ENCODE results near the gene NUCKS1.

Gene NUCKS1, protein sequence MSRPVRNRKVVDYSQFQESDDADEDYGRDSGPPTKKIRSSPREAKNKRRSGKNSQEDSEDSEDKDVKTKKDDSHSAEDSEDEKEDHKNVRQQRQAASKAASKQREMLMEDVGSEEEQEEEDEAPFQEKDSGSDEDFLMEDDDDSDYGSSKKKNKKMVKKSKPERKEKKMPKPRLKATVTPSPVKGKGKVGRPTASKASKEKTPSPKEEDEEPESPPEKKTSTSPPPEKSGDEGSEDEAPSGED

GRCh38 chr1:205750138-205751035 is at the start of gene NUCKS1:
Gene NUCKS1, minus strand, starts transcription at chr1:205750182. Its CDS starts 209 bp downstream, at chr1:205749973.
- DNase-seq: peak; percentile 100

DNA sequence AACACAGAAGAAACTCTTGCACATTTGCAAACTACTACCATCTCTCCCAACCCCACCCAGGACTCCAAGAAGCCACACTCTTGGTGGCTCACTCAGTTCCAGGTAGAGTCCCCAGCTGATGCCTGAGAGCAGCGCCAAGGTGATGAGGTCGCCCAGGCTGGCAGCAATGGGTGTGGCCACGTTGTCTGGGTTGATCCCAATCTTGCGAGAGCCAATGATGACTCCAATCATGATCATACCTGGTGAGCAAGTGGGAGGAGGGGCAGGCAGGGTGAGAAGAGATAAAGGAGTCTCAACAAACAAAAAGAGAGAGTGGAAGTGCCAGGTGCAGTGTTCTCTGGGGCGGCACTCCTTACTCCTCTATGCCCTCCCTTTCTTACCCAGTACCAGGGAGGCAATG is 48.6 kb upstream of the NUCKS1 start:
- DNase-seq: no peak

GRCh38 chr1:205797168-205797567 is 47.2 kb upstream of the NUCKS1 start:
- DNase-seq: no peak

DNA sequence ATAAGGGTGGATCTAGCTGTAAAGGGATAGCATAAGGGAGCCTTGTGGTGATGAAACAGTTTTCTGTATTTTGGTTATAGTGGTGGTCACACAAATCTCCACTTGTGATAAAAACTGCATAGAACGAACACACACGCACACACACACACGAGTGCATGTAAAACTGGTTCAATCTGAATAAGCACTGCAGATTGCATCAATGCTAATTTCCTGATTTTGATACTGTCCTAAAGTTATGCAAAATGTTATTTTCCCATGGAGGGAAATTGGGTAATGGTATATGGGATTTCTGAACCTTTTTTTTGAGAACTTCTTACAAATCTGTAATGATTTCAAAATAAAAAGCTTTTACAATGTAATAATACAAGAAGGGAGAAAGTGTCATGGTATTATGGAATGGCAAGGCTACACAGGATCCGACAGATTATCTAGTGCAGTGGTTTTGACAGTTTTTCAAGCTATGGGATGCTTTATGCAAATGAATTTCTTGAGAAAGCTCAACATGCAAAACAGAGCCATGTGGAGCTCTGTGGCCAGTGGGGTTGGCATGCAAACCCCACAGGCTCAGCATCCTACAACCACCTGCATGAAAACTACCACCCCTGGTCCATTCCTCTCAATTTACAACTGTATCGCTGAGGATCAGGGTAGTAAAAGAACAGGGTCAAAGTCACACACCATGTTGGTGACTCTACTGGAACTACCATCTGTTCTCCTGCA is 44.2 kb upstream of the NUCKS1 start:
- no peak for DNase-seq

GRCh38 chr1:205792961-205793673 is 43.1 kb upstream of the NUCKS1 start:
- DNase-seq: no peak

- DNase-seq: no peak
Measured at GRCh38 chr1:205792481-205792881, 42.5 kb upstream of the NUCKS1 start.

- peak; percentile 14 for DNase-seq
Measured at GRCh38 chr1:205791568-205792180, 41.7 kb upstream of the NUCKS1 start.

- no peak for DNase-seq
Measured at GRCh38 chr1:205787287-205787916, 37.4 kb upstream of the NUCKS1 start.

GRCh38 chr1:205786601-205787000 is 36.6 kb upstream of the NUCKS1 start:
- DNase-seq: no peak

- DNase-seq: no peak
Measured at GRCh38 chr1:205785446-205785845, 35.5 kb upstream of the NUCKS1 start.

DNA sequence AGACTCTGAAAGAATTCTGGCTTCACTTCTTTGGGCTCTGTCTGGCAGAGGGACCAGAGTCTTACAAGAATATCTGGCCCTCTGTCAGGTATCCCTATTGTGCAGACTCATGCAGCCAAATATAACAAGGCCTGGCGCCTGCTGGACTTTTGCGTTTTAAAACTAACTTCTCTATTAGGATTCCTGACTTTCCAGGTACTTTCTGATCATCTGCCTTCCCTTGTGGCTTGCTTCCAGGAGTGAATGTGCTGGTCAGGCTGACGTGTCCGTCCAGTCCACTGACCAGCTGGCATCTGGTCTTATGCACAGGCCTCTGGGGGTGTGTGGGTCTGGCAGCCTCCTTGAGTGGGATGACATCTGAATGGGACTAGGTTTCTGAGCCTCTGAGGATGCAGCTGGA is 33.9 kb upstream of the NUCKS1 start:
- DNase-seq: no peak

DNA sequence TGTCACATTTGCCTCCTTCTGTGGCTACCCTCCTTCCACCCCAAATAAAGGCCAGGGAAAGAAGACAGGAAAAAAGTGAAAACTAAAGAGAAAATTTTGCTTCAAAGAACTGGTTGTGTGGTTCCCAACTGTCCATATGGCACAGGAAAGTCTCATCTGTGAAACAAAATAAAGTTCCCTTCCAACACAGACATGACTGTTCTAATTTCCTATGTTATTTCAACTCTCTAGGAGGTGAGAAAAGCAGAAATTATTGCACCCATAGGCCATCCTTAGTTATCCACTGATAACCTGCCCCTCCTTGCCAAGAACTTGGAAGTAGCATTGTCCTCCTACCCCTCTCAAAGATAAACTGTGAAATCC is 33.4 kb upstream of the NUCKS1 start:
- no peak for DNase-seq

DNA sequence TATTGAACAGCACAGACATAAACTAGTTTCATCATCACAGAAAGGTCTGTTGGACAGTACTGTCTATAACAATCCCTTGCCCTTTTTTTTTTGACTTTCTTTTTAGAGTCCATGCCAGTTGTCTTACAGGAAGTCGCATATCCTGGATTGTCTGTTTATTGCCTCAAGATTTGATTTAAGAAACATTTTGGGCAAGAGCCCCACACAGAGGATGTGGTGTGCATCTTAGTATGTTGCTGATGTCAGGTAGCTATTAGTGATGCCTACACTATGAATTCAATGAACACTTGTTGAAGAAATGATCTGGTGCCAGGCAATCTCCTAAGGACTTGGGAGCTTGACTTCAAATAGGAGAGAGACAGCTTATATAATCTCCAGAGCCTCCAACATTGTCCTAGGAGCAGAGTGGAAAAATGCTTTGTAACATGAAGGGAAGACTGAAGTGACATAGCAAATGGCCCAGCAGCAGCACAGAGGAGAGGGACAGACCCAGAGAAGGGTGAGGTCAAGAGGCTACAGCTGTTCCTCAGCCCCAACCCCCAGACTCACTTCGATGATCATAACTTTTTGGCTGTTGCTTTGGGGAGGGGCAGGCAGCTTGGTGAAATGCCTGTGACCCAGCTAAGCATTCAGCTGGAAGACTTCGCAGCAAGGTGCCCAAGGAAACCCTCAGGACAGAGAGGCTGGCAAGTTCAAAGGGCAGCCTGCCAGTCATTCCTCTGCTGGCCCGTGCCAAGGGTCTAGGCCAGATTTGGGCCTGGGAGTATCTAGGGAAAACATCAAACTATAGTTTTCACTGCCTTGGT is 32.8 kb upstream of the NUCKS1 start:
- no peak for DNase-seq

DNA sequence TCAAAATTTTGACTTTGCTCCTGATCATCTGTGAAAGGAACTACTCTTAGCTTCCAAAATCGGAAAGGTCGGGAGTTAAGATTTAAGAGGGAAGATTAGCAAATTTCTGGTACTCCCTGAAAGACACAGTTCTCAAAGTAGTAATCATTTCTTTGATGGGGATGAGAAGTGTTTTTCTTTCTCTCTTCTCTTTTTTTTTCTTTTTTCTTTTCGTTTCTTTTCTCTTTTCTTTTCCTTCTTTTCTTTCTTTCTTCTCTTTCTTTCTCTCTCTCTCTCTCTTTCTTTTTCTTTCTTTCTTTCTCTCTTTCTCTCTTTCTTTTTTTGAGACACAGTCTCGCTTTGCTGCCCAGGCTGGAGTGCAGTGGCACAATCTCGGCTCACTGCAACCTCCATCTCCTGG is 30.4 kb upstream of the NUCKS1 start:
- DNase-seq: no peak

DNA sequence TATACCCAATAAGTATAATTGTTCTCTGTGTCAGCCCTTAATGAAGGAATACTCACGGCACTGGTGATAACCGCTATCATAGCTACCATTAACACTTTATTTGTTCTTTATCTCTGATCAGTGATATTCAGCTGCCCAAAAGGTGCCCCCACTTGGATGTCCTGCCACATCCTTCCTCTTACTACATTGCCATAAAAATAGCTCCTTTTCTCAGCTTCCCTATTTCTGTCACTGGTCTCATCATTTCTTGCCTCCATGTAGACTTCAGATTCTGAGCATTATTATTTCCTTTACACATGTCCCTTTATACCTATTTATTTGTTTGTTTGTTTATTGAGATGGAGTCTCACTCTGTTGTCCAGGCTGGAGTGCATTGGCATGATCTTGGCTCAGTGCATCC is 28.0 kb upstream of the NUCKS1 start:
- no peak for DNase-seq

DNA sequence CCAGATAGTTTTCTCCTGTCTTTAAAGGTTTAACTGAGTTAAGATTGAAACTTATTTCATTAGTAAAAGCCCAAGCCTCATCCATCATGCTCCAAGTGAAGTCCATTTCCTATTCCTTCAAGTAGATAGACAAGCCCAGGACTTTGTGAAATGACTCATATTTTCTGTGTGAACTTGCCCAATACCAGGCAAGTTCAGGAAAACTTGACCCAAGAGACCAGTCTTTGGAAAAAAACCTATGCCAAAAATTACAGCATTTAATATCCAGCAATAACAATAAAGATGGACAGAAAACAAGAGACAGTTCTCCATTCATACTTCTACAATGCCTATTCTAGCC is 25.7 kb upstream of the NUCKS1 start:
- no peak for DNase-seq

DNA sequence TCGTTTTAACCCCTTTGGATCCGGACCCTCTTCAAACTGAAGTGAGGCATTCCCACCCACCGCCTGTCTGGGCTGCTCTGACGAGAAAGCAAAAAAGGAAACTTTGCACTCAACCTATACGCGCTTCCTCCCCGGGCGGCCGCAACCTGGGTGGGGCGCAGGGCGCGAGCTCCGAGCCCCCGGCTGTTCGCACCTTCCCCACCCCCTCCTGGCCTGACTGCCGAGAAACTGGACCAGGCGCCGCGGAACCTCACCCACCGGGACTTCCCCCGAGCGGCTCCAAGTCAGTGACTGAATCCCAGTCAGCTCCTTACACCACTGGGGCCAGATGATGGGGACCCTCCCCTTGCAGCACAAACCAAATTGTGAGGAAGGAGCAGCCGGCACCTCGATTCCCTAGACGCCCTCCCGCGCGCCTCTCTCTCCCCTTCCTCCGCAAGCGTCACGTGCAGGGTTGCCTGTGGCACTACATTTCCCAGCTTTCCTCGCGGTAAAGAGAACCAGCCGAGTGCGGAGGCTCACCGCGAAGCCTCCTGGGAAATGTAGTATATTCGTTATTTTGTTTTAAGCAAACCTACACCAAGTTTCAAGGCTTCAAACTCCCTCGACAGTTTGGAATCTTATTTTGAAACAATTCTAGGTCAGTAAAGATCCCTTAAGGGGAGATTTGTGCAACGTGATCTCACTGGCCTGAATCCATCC is 25.2 kb upstream of the NUCKS1 start, which contains the start of gene RAB29:
Gene RAB29 (minus strand): TSS at position 468 of the 702 bp plus-strand sequence. CDS start 526 bp downstream, outside the sequence.
- peak; percentile 58 for DNase-seq

- DNase-seq: no peak
Measured at GRCh38 chr1:205774198-205775014, 24.4 kb upstream of the NUCKS1 start.

- no peak for DNase-seq
Measured at GRCh38 chr1:205772607-205773032, 22.6 kb upstream of the NUCKS1 start.

DNA sequence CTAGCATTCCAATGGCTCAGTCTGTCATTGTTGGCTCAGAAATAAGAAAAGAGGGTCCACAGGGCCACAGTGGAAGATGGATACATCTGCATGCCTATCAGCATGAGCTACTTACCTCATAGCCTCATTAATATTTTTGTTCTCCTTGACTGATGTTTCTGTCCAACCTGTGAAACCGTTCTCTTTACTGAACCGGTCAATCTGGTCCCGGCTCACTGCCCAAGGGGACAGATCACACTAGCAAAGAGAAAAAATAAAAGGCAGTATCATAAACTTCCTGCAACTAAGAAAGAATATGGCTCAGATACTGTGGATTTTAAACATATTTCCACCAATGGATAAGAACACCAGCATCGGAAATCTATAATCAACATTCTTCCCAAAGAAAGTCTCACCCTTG is 20.6 kb upstream of the NUCKS1 start:
- DNase-seq: no peak
